ENCODE measurements around the gene SLX4.

- TF ChIP-seq CTCF (conservative IDR thresholded peaks at IDR 0.05) = no peak
- TF ChIP-seq ZFX (IDR thresholded peaks at IDR 0.05) = no peak
These were observed 35.2 kb downstream of the SLX4 start for GRCh38 chr16:3576211-3576610.

Data from C4-2B (cell line).